ENCODE measurements around the gene NOC2L. TPM values are rescaled to one million over a fixed set of nuclear protein-coding genes. Genes with fewer than 3 reads are reported as not detected.

NOC2L gene
- total RNA-seq, 2 experiments from 2014 or later = 77.9 to 99.0 TPM

DNA sequence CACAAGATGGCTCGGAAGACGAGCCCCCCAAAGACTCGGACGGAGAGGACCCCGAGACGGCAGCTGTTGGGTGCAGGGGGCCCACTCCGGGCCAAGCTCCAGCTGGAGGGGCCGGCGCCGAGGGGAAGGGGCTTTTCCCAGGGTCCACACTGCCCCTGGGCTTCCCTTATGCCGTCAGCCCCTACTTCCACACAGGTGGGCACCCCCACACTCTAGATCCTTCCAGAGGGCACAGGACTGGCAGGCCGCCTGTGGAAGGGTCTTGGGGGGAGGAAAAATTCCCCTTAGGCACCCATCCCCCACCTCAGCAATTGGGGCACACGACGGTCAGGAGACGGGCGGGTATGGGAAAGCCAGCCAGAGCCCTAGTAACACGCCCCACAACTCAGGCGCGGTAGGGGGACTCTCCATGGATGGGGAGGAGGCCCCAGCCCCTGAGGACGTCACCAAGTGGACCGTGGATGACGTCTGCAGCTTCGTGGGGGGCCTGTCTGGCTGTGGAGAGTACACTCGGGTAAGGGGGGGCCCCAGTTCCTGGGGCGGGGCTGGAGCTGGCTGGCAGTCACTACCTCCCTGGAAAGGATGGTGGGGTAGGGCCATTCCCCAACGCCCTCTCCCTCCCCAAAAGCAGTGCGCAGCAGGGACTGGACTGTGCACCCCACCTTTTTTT lies 16.1 kb downstream of the NOC2L start:
- ChIA-PET CTCF (ENCODE audit: unreplicated experiment) (no interaction called here), POLR2A (no interaction called here)
- intact Hi-C loops (cut with micrococcal nuclease; ENCODE audit: unreplicated experiment) = no loop called here

DNA sequence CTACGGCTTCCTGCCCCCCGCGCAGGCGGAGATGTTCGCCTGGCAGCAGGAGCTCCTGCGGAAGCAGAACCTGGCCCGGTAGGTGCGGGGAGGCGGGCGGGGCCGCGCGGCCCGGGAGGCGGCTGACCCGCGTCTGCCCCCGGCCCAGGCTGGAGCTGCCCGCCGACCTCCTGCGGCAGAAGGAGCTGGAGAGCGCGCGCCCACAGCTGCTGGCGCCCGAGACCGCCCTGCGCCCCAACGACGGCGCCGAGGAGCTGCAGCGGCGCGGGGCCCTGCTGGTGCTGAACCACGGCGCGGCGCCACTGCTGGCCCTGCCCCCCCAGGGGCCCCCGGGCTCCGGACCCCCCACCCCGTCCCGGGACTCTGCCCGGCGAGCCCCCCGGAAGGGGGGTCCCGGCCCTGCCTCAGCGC lies 16.6 kb downstream of the NOC2L start:
- no peaks in the 10 kb centered on the region for H3K79me2 ChIP-seq (ENCODE audit: insufficient read depth, low read depth, low read length)
- H4K20me1 ChIP-seq (ENCODE audit: insufficient read depth, low read length) = no peaks in the 10 kb centered on the region; the same call in 1 of the 2 replicates
- ChIA-PET POLR2A (no interaction called here), CTCF (ENCODE audit: unreplicated experiment) (no interaction called here)
- DNase-seq (ENCODE audit: low spot score) = no peak
- TF ChIP-seq EZH2phosphoT487 (IDR thresholded peaks at IDR 0.05; ENCODE audit: borderline replicate concordance, low read depth, low read length) = no peak
- H3K4me2 ChIP-seq (ENCODE audit: low read length) = no peak overlapping the region
- H2AFZ ChIP-seq (ENCODE audit: low read length) = no peak overlapping the region
- no peak overlapping the region for H3K4me3 ChIP-seq (ENCODE audit: low read depth, low read length, poor library complexity, severe bottlenecking)
- peaks cover 5% of the 10 kb centered on the region for H3K4me1 ChIP-seq (ENCODE audit: insufficient read depth, low read length, poor library complexity, severe bottlenecking)
- no peaks in the 10 kb centered on the region for H3K9me3 ChIP-seq (ENCODE audit: low read length)
- no TSS peak for BruUV-seq (replicated peaks)
- H3K9me2 ChIP-seq (ENCODE audit: insufficient read depth, low read length) = no peaks in the 10 kb centered on the region
- H3K36me3 ChIP-seq (ENCODE audit: insufficient read depth, low read length) = peaks cover 22% of the 10 kb centered on the region
- no peak overlapping the region for H3K27ac ChIP-seq (ENCODE audit: low read depth, low read length, poor library complexity, severe bottlenecking)
- intact Hi-C loops (cut with micrococcal nuclease; ENCODE audit: unreplicated experiment) = no loop called here

More for the DNA sequence above, 16.1 kb downstream of the NOC2L start:
- H3K9me2 ChIP-seq (ENCODE audit: insufficient read depth, low read length) = no peaks in the 10 kb centered on the region
- H3K4me2 ChIP-seq (ENCODE audit: low read length) = no peak overlapping the region
- no TSS peak for BruUV-seq (replicated peaks)
- H2AFZ ChIP-seq (ENCODE audit: low read length) = no peak overlapping the region
- no peak overlapping the region for H3K4me3 ChIP-seq (ENCODE audit: low read depth, low read length, poor library complexity, severe bottlenecking)
- H3K27ac ChIP-seq (ENCODE audit: low read depth, low read length, poor library complexity, severe bottlenecking) = no peak overlapping the region
- no peak for DNase-seq (ENCODE audit: low spot score)
- no peaks in the 10 kb centered on the region for H3K9me3 ChIP-seq (ENCODE audit: low read length)
- peaks cover 5% of the 10 kb centered on the region for H3K4me1 ChIP-seq (ENCODE audit: insufficient read depth, low read length, poor library complexity, severe bottlenecking)
- no peaks in the 10 kb centered on the region for H3K79me2 ChIP-seq (ENCODE audit: insufficient read depth, low read depth, low read length)
- no peaks in the 10 kb centered on the region; the same call in 1 of the 2 replicates for H4K20me1 ChIP-seq (ENCODE audit: insufficient read depth, low read length)
- no peak for TF ChIP-seq EZH2phosphoT487 (IDR thresholded peaks at IDR 0.05; ENCODE audit: borderline replicate concordance, low read depth, low read length)
- no peak for TF ChIP-seq CTCF (conservative IDR thresholded peaks at IDR 0.05; ENCODE audit: low read length)
- H3K36me3 ChIP-seq (ENCODE audit: insufficient read depth, low read length) = peaks cover 28% of the 10 kb centered on the region

DNA sequence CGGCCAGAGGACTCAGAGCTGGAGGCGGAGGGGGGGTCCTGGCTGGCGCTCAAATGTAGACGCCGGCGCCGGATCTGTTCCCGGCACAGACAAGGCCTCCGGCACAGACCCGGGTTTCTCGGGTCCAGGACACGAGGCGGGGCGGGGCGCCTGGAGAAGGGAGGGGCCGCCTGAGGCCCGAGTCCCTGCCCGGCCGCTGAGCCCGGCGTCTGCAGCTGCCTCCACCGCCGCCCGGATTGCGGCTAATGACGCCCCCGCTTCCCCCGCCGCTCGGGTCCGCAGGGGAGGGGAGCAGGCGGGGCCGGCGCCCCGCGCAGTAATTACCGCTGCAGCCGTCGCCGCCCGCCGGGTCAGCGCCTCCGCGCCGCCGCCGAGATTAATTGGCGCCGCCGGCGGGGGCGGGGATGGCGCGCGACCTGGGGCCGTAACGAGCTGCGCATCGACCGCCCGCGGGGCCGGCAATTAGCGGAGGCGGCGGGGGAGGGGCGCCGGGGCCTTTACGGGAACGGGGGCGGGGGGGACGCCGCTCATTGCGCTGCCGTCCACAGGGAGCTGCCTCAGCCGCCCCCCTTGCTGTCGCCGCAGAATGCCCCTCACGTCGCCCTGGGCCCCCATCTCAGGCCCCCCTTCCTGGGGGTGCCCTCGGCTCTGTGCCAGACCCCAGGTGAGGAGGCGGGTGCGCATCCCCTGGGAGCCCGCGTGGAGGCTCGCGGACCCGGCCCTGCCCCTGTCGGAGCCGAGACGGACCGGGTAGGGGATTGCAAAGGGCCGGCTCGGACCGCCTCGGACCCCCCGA lies 17.3 kb downstream of the NOC2L start:
- Histone ChIP-seq H4K20me1 (ENCODE audit: insufficient read depth, low read length) (no peaks in the 10 kb centered on the region; the same call in 1 of the 2 replicates), H3K79me2 (ENCODE audit: insufficient read depth, low read depth, low read length) (no peaks in the 10 kb centered on the region), H3K27ac (ENCODE audit: low read depth, low read length, poor library complexity, severe bottlenecking) (no peak overlapping the region), H3K4me3 (ENCODE audit: low read depth, low read length, poor library complexity, severe bottlenecking) (no peak overlapping the region), H2AFZ (ENCODE audit: low read length) (no peak overlapping the region), H3K9me3 (ENCODE audit: low read length) (no peaks in the 10 kb centered on the region), H3K4me1 (ENCODE audit: insufficient read depth, low read length, poor library complexity, severe bottlenecking) (peaks cover 5% of the 10 kb centered on the region), H3K36me3 (ENCODE audit: insufficient read depth, low read length) (peaks cover 17% of the 10 kb centered on the region), H3K9me2 (ENCODE audit: insufficient read depth, low read length) (no peaks in the 10 kb centered on the region), H3K4me2 (ENCODE audit: low read length) (no peak overlapping the region)
- CTCF ChIA-PET (ENCODE audit: unreplicated experiment) = no interaction called here
- no TSS peak for BruUV-seq (replicated peaks)
- no peak for DNase-seq (ENCODE audit: low spot score)
- TF ChIP-seq EZH2phosphoT487 (IDR thresholded peaks at IDR 0.05; ENCODE audit: borderline replicate concordance, low read depth, low read length) (peak; percentile 31; the same call in 1 of the 2 replicates), CTCF (conservative IDR thresholded peaks at IDR 0.05; ENCODE audit: low read length) (no peak)
- intact Hi-C loops (cut with micrococcal nuclease; ENCODE audit: unreplicated experiment) = no loop called here
- POLR2A ChIA-PET = no interaction called here

All from OCI-LY7 (cell line).